Measurements from ENCODE around the gene SCYL1.

SCYL1 gene

DNA sequence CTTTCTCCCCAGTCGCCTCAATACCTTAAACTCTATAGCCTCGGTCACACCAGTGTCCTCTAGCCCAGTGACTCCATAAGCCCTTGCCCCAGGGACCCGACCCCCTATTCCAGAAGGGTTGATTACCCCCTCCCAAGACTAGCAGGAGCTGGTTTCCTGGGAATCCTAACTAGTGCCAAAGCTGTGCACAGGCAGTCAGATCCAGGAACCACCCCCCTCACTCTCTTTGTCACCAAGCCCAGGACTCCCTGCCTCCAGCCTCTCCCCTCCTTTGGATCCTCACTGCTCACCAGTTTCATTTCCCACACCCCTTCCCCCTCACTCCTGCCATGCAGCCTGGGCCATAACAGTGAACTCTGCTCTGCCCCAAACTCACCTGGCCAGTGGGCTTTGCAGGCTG is 23.5 kb downstream of the SCYL1 start:
- no peak overlapping the region for H3K4me3 ChIP-seq (ENCODE audit: low read depth in 1 of 2, low read length in 1 of 2)
- H3K4me1 ChIP-seq (ENCODE audit: control insufficient read depth in 1 of 2, insufficient read depth in 1 of 2, low read depth in 1 of 2, low read length in 1 of 2) = peaks cover 23 to 24% of the 10 kb centered on the region in 2 experiments
- H3K9me3 ChIP-seq = no peaks in the 10 kb centered on the region
- H3K27me3 ChIP-seq = peaks cover 52% of the 10 kb centered on the region
- no peaks in the 10 kb centered on the region for H3K36me3 ChIP-seq
- H3K27ac ChIP-seq = no peak overlapping the region
- TF ChIP-seq, protein P1, sequence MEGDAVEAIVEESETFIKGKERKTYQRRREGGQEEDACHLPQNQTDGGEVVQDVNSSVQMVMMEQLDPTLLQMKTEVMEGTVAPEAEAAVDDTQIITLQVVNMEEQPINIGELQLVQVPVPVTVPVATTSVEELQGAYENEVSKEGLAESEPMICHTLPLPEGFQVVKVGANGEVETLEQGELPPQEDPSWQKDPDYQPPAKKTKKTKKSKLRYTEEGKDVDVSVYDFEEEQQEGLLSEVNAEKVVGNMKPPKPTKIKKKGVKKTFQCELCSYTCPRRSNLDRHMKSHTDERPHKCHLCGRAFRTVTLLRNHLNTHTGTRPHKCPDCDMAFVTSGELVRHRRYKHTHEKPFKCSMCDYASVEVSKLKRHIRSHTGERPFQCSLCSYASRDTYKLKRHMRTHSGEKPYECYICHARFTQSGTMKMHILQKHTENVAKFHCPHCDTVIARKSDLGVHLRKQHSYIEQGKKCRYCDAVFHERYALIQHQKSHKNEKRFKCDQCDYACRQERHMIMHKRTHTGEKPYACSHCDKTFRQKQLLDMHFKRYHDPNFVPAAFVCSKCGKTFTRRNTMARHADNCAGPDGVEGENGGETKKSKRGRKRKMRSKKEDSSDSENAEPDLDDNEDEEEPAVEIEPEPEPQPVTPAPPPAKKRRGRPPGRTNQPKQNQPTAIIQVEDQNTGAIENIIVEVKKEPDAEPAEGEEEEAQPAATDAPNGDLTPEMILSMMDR (IDR thresholded peaks at IDR 0.05) = no peak

DNA sequence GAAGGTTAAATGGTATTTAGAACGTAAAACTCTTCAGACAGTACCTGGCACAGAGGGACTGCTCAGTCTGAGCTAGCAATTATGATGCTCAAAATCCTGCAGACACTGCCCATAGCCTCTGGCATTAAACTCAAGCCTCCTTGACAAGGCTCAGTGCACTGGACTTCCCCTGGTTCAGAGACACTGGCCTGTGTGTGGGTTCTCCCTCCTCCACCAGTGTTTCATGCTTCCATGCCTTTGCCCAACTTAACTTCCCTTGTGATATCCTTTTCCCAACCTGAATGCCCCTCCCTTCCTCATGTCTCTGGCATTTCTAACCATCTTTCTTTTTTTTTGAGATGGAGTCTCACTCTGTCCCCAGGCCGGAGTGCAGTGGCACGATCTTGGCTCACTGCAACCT is 24.2 kb downstream of the SCYL1 start:
- no peak overlapping the region for H3K4me3 ChIP-seq (ENCODE audit: low read depth in 1 of 2, low read length in 1 of 2)
- H3K27ac ChIP-seq = no peak overlapping the region
- peaks cover 58% of the 10 kb centered on the region for H3K27me3 ChIP-seq
- H3K36me3 ChIP-seq = no peaks in the 10 kb centered on the region
- TF ChIP-seq, protein P1 (IDR thresholded peaks at IDR 0.05) = no peak
- H3K9me3 ChIP-seq = no peaks in the 10 kb centered on the region
- H3K4me1 ChIP-seq (ENCODE audit: control insufficient read depth in 1 of 2, insufficient read depth in 1 of 2, low read depth in 1 of 2, low read length in 1 of 2) = peaks cover 23 to 24% of the 10 kb centered on the region in 2 experiments

DNA sequence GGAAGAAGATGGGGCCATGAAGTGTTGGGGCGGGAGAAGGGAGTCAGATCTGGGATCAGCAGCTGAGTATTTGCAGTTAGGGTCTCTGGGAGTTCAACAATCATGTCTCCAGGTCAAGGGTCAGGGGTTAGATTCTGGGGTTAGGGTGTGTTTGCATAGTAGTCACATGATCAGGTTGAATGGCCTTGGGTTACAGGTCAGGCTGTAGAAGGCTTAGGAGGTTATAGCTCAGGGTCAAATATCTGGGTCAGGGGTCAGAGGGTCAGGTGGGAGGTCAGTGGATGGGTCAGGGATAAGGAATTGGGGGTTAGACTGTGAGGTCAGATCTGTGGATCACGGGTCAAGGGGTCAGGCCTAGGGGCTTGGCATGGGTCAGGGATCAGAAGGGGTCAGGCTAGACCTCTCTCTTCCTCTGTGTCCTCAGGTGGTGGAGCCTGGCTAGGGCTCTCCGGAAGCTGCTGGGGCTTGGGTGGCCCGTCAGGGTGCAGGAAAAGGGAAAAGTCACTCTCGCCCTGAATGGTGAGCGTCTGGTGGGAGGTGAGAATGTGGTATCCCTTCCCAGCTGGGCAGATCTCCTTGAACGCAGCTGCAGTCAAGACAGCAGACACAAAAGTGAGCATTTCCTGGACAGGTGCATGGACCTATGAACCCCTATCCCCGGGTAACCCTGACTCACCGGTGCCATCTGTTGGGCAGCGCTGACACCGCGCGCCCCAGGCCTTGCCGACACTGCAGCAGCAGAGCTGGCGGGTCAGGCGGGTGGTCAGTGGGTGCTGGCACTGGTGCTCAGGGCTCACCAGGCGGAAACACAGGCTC is 26.9 kb downstream of the SCYL1 start:
- TF ChIP-seq, protein P1 (IDR thresholded peaks at IDR 0.05) = peak; percentile 79
- peaks cover 10 to 13% of the 10 kb centered on the region in 2 experiments for H3K4me1 ChIP-seq (ENCODE audit: control insufficient read depth in 1 of 2, insufficient read depth in 1 of 2, low read depth in 1 of 2, low read length in 1 of 2)

DNA sequence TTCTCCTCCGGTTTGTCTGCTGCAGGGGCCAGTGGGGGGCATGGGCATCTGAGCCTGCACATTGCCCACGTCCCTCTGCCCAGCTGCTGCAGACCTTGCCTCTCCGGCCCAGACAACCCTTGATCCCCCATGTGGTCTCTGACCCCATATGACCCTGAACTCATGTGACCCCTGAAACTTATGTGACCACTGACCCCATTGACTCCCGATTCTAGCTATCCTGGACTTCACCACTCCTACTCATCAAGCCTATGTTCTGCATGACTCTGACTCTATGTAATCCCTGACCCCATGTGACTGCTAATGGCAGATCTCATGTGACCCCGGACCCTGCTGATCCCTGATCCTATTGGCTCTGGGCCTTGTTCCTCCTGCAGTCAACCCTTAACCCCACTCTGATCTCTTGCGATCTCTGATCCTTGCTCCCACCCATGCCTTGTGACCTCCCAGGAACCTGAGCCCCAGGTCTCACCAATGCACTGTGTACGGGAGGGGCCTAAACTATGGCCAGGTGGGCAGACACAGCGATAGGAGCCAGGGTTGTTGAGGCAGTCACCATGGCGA is 27.6 kb downstream of the SCYL1 start:
- TF ChIP-seq, protein P1 (IDR thresholded peaks at IDR 0.05) = no peak
- H3K36me3 ChIP-seq = no peaks in the 10 kb centered on the region
- H3K4me3 ChIP-seq (ENCODE audit: low read depth in 1 of 2, low read length in 1 of 2) = no peak overlapping the region
- peaks cover 6 to 10% of the 10 kb centered on the region in 2 experiments for H3K4me1 ChIP-seq (ENCODE audit: control insufficient read depth in 1 of 2, insufficient read depth in 1 of 2, low read depth in 1 of 2, low read length in 1 of 2)
- peaks cover 66% of the 10 kb centered on the region for H3K27me3 ChIP-seq
- no peak overlapping the region for H3K27ac ChIP-seq
- H3K9me3 ChIP-seq = no peaks in the 10 kb centered on the region

More for the DNA sequence above, 26.9 kb downstream of the SCYL1 start:
- H3K4me3 ChIP-seq (ENCODE audit: low read depth in 1 of 2, low read length in 1 of 2) = no peak overlapping the region
- H3K27me3 ChIP-seq = peaks cover 61% of the 10 kb centered on the region
- no peak overlapping the region for H3K27ac ChIP-seq
- no peaks in the 10 kb centered on the region for H3K9me3 ChIP-seq
- H3K36me3 ChIP-seq = no peaks in the 10 kb centered on the region

DNA sequence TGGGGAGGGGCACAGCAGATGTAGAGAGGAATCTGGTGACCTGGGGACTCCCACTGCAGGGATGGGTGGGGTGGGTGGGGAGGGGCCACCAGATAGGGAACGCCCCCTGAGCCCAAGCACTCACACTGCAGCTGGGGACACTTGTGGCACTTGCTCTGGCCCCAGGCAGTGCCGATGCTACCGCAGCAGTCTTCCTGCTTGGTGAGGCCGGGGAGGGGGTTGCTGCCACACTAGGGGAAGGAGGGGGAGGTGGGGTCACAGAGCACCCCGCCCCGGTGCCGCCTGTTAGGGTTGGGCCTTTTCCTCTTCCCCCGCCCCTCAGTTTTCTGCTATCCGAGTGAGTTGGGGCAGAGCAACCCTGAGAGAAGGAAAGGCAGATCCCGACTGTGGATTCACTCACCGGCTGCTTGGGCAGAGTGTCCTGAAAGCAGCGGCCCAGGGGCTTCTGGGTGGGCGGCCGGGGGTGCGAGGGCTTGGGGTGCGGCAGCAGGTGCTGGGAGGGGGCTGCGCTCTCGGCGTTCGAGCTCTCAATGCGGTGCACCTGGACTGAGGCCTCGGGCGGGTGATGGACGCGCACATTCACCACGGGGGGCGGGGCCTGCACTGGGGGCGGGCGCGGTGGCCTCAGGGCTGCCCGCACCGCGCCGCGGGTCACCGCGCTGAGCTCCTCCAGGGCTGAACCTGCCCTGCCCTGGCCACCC is 28.6 kb downstream of the SCYL1 start:
- Histone ChIP-seq H3K4me3 (ENCODE audit: low read depth in 1 of 2, low read length in 1 of 2) (no peak overlapping the region), H3K4me1 (ENCODE audit: control insufficient read depth in 1 of 2, insufficient read depth in 1 of 2, low read depth in 1 of 2, low read length in 1 of 2) (peaks cover 10 to 13% of the 10 kb centered on the region in 2 experiments), H3K36me3 (no peaks in the 10 kb centered on the region), H3K27ac (no peak overlapping the region), H3K9me3 (no peaks in the 10 kb centered on the region), H3K27me3 (peaks cover 66% of the 10 kb centered on the region)
- TF ChIP-seq, protein P1 (IDR thresholded peaks at IDR 0.05) = no peak
